Colonic mucosa (tissue), 4 donors: Measurements from ENCODE around the gene EYA2. TPM values are rescaled to one million over a fixed set of nuclear protein-coding genes. Genes with fewer than 3 reads are reported as not detected.

ENCODE experiments used
- DNase-seq: peaks from one replicate; pipeline ENCODE4 v3.0.0-alpha.2; 2020
- H3K27ac ChIP-seq: fragments of 200-600 bp; one replicate; pipeline ENCODE4 v1.8.0; 2021
- H3K27me3 ChIP-seq: fragments of 200-600 bp; one replicate; pipeline ENCODE4 v1.8.0; 2021
- H3K36me3 ChIP-seq: fragments of 200-600 bp; one replicate; pipeline ENCODE4 v1.8.0; 2021
- H3K4me1 ChIP-seq: fragments of 200-600 bp; one replicate; pipeline ENCODE4 v1.8.0; 2021; ENCODE audit warnings: mild to moderate bottlenecking
- H3K4me3 ChIP-seq: fragments of 200-600 bp; one replicate; pipeline ENCODE4 v1.8.0; 2021
- H3K9ac ChIP-seq, 2 donors: one replicate each; pipeline ENCODE4 v1.7.0; 2013; ENCODE audit warnings: control low read depth in 2 of 2, low read depth in 2 of 2, low read length in 2 of 2
- H3K9me3 ChIP-seq: fragments of 200-600 bp; one replicate; pipeline ENCODE4 v1.8.0; 2021
- CTCF ChIP-seq: fragments of 200-600 bp; IDR thresholded peaks from one replicate; pipeline ENCODE4 v1.8.0; 2022; ENCODE audit warnings: antibody characterized with exemption, mild to moderate bottlenecking
- intact Hi-C: fragments of 100-400 bp; cut with DNase I; formaldehyde crosslinking; loops from one replicate; pipeline ENCODE4 v1.14.1; 2022
- total RNA-seq, 2 donors: library from RNA; stranded (reverse); fragmentation: NEBNext Ultra II Directional in 1 of 2; extraction: Animal tissue kit (Norgen Biotek cat#: 25700) in 1 of 2; gene quantifications; one replicate each; pipeline ENCODE4 v1.2.1, GENCODE V29; 2021
- donor health status: healthy.
- donor health status: DM: no; HTN: no; CAD: no.
- donor health status: DM: no; HTN: no; CAD: no.

EYA2 gene
- total RNA-seq, 2 donors from 2014 or later, result 8.9 to 16.8 TPM

GRCh38 chr20:47044938-47045337, 150.3 kb downstream of the EYA2 start:
- Histone ChIP-seq H3K9me3 (no peaks in the 10 kb centered on the region), H3K27me3 (no peaks in the 10 kb centered on the region), H3K4me3 (no peak overlapping the region), H3K27ac (no peak overlapping the region), H3K9ac (no peak overlapping the region), H3K4me1 (no peaks in the 10 kb centered on the region), H3K36me3 (no peaks in the 10 kb centered on the region)
- no peak for TF ChIP-seq CTCF
- no peak for DNase-seq
- intact Hi-C loops, result no loop called here

- Histone ChIP-seq H3K9me3 (no peaks in the 10 kb centered on the region), H3K27me3 (no peaks in the 10 kb centered on the region), H3K4me3 (no peak overlapping the region), H3K36me3 (no peaks in the 10 kb centered on the region), H3K4me1 (no peaks in the 10 kb centered on the region), H3K27ac (no peak overlapping the region), H3K9ac (no peak overlapping the region)
- intact Hi-C loops, result no loop called here
- DNase-seq, result no peak
- no peak for TF ChIP-seq CTCF
These were observed 153.4 kb downstream of the EYA2 start for GRCh38 chr20:47048054-47048453.

- Histone ChIP-seq H3K9me3 (no peaks in the 10 kb centered on the region), H3K4me3 (no peak overlapping the region), H3K27me3 (no peaks in the 10 kb centered on the region), H3K27ac (no peak overlapping the region), H3K4me1 (no peaks in the 10 kb centered on the region), H3K36me3 (no peaks in the 10 kb centered on the region), H3K9ac (no peak overlapping the region)
- intact Hi-C loops, result no loop called here
- TF ChIP-seq CTCF, result no peak
- DNase-seq, result no peak
These were observed 155.1 kb downstream of the EYA2 start for GRCh38 chr20:47049771-47050170.

- H3K27me3 ChIP-seq, result no peaks in the 10 kb centered on the region
- H3K27ac ChIP-seq, result no peak overlapping the region
- no peak overlapping the region for H3K4me3 ChIP-seq
- intact Hi-C loops, result no loop called here
- no peak for DNase-seq
- H3K36me3 ChIP-seq, result no peaks in the 10 kb centered on the region
- TF ChIP-seq CTCF, result no peak
- no peak overlapping the region for H3K9ac ChIP-seq
- no peaks in the 10 kb centered on the region for H3K4me1 ChIP-seq
- no peaks in the 10 kb centered on the region for H3K9me3 ChIP-seq
These were observed 156.4 kb downstream of the EYA2 start for GRCh38 chr20:47050996-47051395.

GRCh38 chr20:47051936-47052526, 157.4 kb downstream of the EYA2 start:
- H3K27me3 ChIP-seq, result no peaks in the 10 kb centered on the region
- intact Hi-C loops, result no loop called here
- H3K4me3 ChIP-seq, result no peak overlapping the region
- H3K9ac ChIP-seq, result no peak overlapping the region
- H3K9me3 ChIP-seq, result no peaks in the 10 kb centered on the region
- no peaks in the 10 kb centered on the region for H3K4me1 ChIP-seq
- no peak overlapping the region for H3K27ac ChIP-seq
- DNase-seq, result no peak
- TF ChIP-seq CTCF, result no peak
- H3K36me3 ChIP-seq, result no peaks in the 10 kb centered on the region
